ENCODE measurements around the gene GIT2. TPM values are rescaled to one million over a fixed set of nuclear protein-coding genes. Genes with fewer than 3 reads are reported as not detected.

Gene GIT2
- total and polyA plus RNA-seq, 2 experiments from 2014 or later, result 21.5 to 22.4 TPM

DNA sequence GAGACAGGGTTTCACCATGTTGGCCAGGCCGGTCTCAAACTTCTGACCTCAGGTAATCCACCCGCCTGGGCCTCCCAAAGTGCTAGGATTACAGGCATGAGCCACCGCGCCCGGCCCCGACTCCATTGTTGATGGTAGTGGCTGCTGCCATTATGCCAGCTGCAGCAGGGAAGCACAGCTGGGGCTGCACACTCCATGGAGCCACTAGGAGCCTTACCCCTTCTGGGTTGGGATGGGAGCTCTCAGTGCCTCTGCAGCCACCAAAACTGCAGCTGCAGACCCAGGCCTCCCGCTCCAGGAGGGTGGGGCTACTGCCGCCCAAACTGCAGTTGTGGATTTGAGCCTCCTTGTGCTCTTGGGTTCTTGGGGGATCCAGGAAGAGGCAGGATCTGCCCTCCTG is 70.2 kb downstream of the GIT2 start:
- H3K27me3 ChIP-seq, result no peaks in the 10 kb centered on the region
- no peak overlapping the region for H3K4me3 ChIP-seq
- H3K36me3 ChIP-seq (replicated peaks; ENCODE audit: insufficient read depth, low read depth), result no peaks in the 10 kb centered on the region
- WGBS (ENCODE audit: low lambda C conversion rate, missing lambda C conversion rate), result 87% methylated on average over 8 of the region's 8 CpGs
- peaks cover 7% of the 10 kb centered on the region for H3K4me1 ChIP-seq (ENCODE audit: insufficient read depth)
- no peak for DNase-seq (ENCODE audit: low spot score)
- TF ChIP-seq EZH2 (IDR thresholded peaks at IDR 0.05; ENCODE audit: borderline replicate concordance) (no peak), EZH2phosphoT487 (IDR thresholded peaks at IDR 0.05; ENCODE audit: low read depth, severe bottlenecking, unreplicated experiment) (no peak)
- TF ChIP-seq, protein P1, sequence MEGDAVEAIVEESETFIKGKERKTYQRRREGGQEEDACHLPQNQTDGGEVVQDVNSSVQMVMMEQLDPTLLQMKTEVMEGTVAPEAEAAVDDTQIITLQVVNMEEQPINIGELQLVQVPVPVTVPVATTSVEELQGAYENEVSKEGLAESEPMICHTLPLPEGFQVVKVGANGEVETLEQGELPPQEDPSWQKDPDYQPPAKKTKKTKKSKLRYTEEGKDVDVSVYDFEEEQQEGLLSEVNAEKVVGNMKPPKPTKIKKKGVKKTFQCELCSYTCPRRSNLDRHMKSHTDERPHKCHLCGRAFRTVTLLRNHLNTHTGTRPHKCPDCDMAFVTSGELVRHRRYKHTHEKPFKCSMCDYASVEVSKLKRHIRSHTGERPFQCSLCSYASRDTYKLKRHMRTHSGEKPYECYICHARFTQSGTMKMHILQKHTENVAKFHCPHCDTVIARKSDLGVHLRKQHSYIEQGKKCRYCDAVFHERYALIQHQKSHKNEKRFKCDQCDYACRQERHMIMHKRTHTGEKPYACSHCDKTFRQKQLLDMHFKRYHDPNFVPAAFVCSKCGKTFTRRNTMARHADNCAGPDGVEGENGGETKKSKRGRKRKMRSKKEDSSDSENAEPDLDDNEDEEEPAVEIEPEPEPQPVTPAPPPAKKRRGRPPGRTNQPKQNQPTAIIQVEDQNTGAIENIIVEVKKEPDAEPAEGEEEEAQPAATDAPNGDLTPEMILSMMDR (IDR thresholded peaks at IDR 0.05; ENCODE audit: poor library complexity), result no peak
- H3K9me2 ChIP-seq (replicated peaks; ENCODE audit: insufficient read depth), result no peaks in the 10 kb centered on the region
- no peaks in the 10 kb centered on the region for H3K79me2 ChIP-seq
- H2AFZ ChIP-seq, result no peak overlapping the region
- no peak overlapping the region for H3K4me2 ChIP-seq
- no peaks in the 10 kb centered on the region for H4K20me1 ChIP-seq (ENCODE audit: insufficient read depth, poor library complexity, severe bottlenecking)
- H3K27ac ChIP-seq, result no peak overlapping the region
- H3K9me3 ChIP-seq (ENCODE audit: low read depth), result no peaks in the 10 kb centered on the region

DNA sequence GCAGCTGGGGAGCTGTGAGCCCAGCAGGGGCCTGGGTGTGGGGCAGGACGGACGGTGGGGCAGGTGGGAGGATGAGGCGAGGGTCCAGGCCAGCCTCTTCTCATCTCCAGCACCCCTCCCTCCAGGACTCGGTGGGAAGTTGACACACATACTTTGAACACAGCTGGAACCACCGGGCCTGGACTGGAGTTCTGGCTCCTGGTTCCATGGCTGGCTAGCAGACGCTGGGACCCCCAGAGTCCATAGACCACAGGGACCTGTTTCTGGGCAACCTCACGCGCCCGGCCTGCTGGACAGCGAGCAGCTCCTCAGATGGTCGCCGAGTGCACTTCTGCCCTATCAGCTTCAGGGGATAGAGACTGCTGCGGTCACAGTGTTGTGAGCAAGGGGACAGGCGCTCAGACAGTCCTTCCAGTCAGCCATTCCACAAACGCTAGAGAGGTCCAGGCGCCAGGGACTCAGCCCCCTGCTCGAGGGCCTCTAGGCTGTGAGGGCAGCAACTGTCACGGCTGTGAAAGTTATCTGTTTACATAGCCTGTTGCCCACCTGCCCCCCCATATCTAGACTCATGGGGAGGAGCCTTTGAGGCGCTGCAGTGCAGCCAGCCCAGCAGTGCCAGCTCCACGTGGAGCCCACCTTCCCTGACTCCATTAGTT is 70.9 kb downstream of the GIT2 start:
- H3K27ac ChIP-seq, result no peak overlapping the region
- peaks cover 5% of the 10 kb centered on the region for H3K4me1 ChIP-seq (ENCODE audit: insufficient read depth)
- H3K27me3 ChIP-seq, result no peaks in the 10 kb centered on the region
- no peaks in the 10 kb centered on the region for H3K9me3 ChIP-seq (ENCODE audit: low read depth)
- 65% methylated on average over 17 of the region's 20 CpGs for WGBS (ENCODE audit: low lambda C conversion rate, missing lambda C conversion rate)
- no peak for DNase-seq (ENCODE audit: low spot score)
- H3K79me2 ChIP-seq, result no peaks in the 10 kb centered on the region
- H3K36me3 ChIP-seq (replicated peaks; ENCODE audit: insufficient read depth, low read depth), result no peaks in the 10 kb centered on the region
- no peak overlapping the region for H2AFZ ChIP-seq
- TF ChIP-seq, protein P1 (IDR thresholded peaks at IDR 0.05; ENCODE audit: poor library complexity), result no peak
- TF ChIP-seq EZH2 (IDR thresholded peaks at IDR 0.05; ENCODE audit: borderline replicate concordance), result no peak
- no peak for TF ChIP-seq EZH2phosphoT487 (IDR thresholded peaks at IDR 0.05; ENCODE audit: low read depth, severe bottlenecking, unreplicated experiment)
- H3K4me2 ChIP-seq, result no peak overlapping the region
- no peak overlapping the region for H3K4me3 ChIP-seq
- H3K9me2 ChIP-seq (replicated peaks; ENCODE audit: insufficient read depth), result no peaks in the 10 kb centered on the region
- H4K20me1 ChIP-seq (ENCODE audit: insufficient read depth, poor library complexity, severe bottlenecking), result no peaks in the 10 kb centered on the region

DNA sequence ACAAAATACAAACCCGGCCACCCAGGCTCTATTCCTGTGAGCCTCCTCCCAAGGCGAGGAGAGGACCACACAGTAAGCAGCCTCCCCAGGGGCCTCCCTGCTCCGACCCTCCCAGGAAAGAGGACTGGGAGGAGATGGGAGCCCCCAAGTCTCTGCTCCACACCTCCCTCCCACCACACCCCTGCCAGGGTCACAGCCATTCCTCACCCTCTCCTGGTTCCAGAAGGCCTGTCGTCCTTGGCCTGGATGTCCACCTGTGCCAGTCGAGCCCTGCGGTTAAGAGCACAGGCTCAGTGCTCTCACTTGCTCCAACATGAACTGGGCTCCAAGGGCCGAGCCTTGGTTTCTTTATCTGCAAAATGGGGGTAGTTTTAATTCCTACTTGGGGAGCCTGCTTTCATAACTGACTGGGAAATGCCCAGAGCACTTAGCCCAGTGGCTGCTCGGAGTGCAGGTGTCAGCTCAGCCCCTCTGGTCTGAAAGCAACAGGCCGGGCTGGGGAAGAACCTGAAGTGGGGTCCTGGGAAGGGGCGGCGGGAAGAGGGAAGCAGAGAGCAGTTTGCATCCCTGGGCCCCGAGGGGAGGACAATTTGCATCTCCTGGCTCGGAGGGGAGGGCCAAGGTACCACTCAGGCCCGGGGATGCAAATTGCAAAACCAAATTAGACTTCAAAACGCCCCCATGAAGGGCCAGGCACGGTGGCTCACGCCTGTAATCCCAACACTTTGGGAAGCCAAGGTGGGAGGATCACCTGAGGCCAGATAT is 72.5 kb downstream of the GIT2 start:
- H3K9me3 ChIP-seq (ENCODE audit: low read depth), result no peaks in the 10 kb centered on the region
- no peak for DNase-seq (ENCODE audit: low spot score)
- no peaks in the 10 kb centered on the region for H3K4me1 ChIP-seq (ENCODE audit: insufficient read depth)
- no peak overlapping the region for H3K4me3 ChIP-seq
- 83% methylated on average over 17 of the region's 17 CpGs for WGBS (ENCODE audit: low lambda C conversion rate, missing lambda C conversion rate)
- H3K36me3 ChIP-seq (replicated peaks; ENCODE audit: insufficient read depth, low read depth), result no peaks in the 10 kb centered on the region
- H4K20me1 ChIP-seq (ENCODE audit: insufficient read depth, poor library complexity, severe bottlenecking), result no peaks in the 10 kb centered on the region
- no peak overlapping the region for H2AFZ ChIP-seq
- H3K4me2 ChIP-seq, result no peak overlapping the region
- TF ChIP-seq, protein P1 (IDR thresholded peaks at IDR 0.05; ENCODE audit: poor library complexity), result no peak
- no peak for TF ChIP-seq EZH2 (IDR thresholded peaks at IDR 0.05; ENCODE audit: borderline replicate concordance)
- no peak for TF ChIP-seq EZH2phosphoT487 (IDR thresholded peaks at IDR 0.05; ENCODE audit: low read depth, severe bottlenecking, unreplicated experiment)
- no peaks in the 10 kb centered on the region for H3K79me2 ChIP-seq
- no peaks in the 10 kb centered on the region for H3K27me3 ChIP-seq
- no peaks in the 10 kb centered on the region for H3K9me2 ChIP-seq (replicated peaks; ENCODE audit: insufficient read depth)
- H3K27ac ChIP-seq, result no peak overlapping the region

All from hepatocyte (in vitro differentiated cells).